Rectal smooth muscle tissue (tissue), 1 donor: ENCODE results near the gene GTPBP4.

Source experiments
- H3K27ac ChIP-seq: one replicate; pipeline ENCODE4 v1.7.0; 2013; ENCODE audit warnings: low read depth, low read length, inconsistent platforms
- H3K27me3 ChIP-seq: one replicate; pipeline ENCODE4 v1.7.0; 2013; ENCODE audit warnings: low read length; ENCODE audit not compliant: control insufficient read depth, insufficient read depth
- H3K36me3 ChIP-seq: one replicate; pipeline ENCODE4 v1.7.0; 2013; ENCODE audit warnings: low read length; ENCODE audit not compliant: control insufficient read depth, insufficient read depth
- H3K4me1 ChIP-seq: one replicate; pipeline ENCODE4 v1.7.0; 2013; ENCODE audit warnings: low read length; ENCODE audit not compliant: control insufficient read depth, insufficient read depth
- H3K4me3 ChIP-seq: one replicate; pipeline ENCODE4 v1.7.0; 2013; ENCODE audit warnings: low read length
- H3K9ac ChIP-seq: one replicate; pipeline ENCODE4 v1.7.0; 2013; ENCODE audit warnings: low read length

GTPBP4 gene

DNA sequence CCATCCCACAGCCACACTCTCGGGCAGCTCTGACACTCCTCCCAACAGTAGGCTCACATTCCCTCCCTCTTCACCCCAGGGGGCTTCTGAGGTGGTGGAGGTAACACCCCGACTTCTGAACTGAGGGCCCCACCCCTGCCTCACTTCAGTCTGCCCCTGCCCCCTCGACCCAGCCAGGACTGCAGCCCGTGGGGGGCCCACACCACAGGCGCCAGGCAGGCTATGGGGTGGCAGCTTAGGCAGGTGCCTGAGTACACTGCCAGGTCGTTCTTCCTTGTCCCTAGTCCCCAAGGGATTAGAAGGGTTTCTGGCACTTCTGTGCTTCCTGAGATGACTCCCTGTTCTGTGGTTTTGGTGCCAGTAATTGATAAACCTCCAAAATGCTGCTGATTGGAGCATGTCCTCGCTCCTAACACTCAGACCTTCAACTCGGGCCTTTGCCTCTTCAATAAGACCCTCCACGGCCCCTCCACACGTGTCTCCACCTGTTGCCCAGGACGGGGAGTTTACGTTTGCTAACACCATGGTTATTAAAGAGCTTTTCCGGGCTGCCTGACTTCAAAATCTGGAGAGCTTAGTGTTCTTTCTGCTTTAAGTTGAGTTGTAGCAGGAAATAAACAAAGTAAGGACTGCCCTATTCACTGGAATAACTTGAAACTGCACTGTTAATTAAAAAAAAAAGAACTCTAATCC lies 33.0 kb upstream of the GTPBP4 start:
- Histone ChIP-seq H3K4me1 (no peaks in the 10 kb centered on the region), H3K27me3 (no peaks in the 10 kb centered on the region), H3K4me3 (no peak overlapping the region), H3K9ac (no peak overlapping the region), H3K27ac (no peak overlapping the region), H3K36me3 (no peaks in the 10 kb centered on the region)

DNA sequence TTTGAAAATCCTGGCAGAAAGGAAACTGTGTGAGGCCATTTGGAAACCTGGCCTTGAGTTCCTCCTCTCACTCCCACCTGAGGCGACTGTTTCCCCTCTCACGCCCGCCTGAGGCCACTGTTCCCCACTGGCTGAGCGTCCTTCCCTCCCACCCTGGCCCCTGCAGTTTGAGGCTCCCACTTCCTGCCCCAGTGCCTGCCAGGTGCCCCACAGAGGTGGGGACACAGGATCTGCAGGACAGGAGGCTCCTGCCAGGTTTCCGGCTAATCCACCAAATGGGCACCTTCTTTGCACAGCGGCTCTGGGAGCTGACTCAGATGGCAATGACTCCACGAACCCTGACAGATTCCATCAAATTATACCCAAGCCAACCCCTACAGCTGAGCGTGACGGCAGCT lies 32.4 kb upstream of the GTPBP4 start:
- H3K27ac ChIP-seq = no peak overlapping the region
- no peak overlapping the region for H3K4me3 ChIP-seq
- H3K4me1 ChIP-seq = no peaks in the 10 kb centered on the region
- no peak overlapping the region for H3K9ac ChIP-seq
- H3K36me3 ChIP-seq = no peaks in the 10 kb centered on the region
- H3K27me3 ChIP-seq = no peaks in the 10 kb centered on the region

DNA sequence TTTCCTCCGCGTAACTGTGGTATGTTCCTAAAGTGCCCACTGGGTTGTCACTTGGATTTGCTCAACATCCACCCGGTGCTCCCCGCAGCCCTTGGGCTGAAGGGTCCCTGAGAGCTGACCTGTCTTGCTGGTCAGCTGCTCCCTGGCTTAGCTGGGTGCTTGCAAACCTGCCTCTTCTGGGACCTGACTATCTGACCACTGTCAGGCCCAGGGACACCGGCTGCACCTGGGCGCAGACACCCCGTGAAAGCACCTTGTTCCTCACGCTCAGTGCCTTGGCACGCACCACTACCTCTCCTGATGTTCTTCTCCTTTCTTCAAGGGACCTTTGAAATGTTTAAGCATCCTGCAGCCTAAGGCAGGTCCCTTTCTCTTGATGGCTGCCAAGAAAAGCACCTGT lies 30.1 kb upstream of the GTPBP4 start:
- Histone ChIP-seq H3K4me1 (no peaks in the 10 kb centered on the region), H3K27me3 (no peaks in the 10 kb centered on the region), H3K36me3 (no peaks in the 10 kb centered on the region), H3K4me3 (no peak overlapping the region), H3K9ac (no peak overlapping the region), H3K27ac (no peak overlapping the region)

DNA sequence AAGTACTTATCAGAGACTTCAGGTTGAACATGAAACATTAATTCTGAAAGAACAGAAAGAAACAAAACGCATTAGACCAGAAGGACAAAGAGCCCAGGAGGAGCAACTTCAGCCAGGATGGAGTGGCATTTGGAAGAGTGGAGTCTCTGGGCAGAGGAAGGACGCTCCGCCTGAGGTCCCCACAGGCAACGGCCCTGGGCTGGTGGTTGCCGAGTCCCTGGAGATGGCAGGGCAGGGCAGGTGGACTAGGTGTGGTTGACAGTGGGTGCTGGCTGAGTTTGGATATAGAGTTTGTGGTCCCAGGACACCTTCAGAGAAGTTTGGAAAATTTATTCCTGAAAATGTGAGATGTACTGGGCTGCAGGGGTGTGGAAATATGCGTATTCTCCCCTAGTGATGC lies 29.4 kb upstream of the GTPBP4 start:
- Histone ChIP-seq H3K36me3 (no peaks in the 10 kb centered on the region), H3K4me1 (no peaks in the 10 kb centered on the region), H3K4me3 (no peak overlapping the region), H3K9ac (no peak overlapping the region), H3K27me3 (no peaks in the 10 kb centered on the region), H3K27ac (no peak overlapping the region)

DNA sequence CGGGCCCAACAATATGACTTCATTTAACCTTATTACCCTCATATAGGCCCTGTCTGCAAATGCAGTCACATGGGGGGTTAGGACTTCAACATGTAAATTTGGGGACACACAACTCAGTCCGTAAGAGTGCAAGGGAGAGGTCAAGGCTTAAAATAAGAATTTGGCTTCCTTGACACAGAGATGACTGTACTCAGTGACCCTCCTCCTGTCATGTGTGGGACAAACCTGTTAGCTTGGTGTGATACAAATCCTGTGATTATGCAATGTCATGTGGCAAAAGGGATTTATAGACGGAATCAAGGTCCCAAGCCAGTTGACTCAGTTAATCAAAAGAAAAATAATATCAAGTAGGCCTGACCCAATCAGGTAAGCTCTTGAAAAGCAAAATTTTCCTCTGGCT lies 25.9 kb upstream of the GTPBP4 start:
- H3K4me1 ChIP-seq = no peaks in the 10 kb centered on the region
- no peaks in the 10 kb centered on the region for H3K27me3 ChIP-seq
- no peak overlapping the region for H3K9ac ChIP-seq
- no peaks in the 10 kb centered on the region for H3K36me3 ChIP-seq
- no peak overlapping the region for H3K27ac ChIP-seq
- no peak overlapping the region for H3K4me3 ChIP-seq

DNA sequence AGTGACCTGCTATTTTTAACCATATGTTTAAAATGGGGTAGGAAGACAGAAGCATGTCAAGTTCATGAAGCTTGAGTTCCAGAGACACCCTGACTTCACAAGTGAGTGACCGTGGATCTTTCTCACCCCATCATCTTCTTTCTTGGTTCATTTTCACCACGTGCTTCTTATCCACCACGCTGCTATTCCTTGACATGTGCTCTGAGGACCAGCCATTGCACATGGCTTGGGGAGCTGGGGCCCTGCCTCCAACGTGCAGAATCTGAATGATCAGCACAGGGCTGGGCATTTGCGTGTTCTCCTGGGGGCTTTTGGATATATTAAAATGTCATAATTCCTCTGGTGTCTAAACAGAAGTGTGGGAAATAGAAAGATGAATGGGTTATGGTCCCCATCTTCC lies 25.0 kb upstream of the GTPBP4 start:
- no peaks in the 10 kb centered on the region for H3K27me3 ChIP-seq
- H3K4me3 ChIP-seq = no peak overlapping the region
- no peak overlapping the region for H3K27ac ChIP-seq
- H3K4me1 ChIP-seq = no peaks in the 10 kb centered on the region
- H3K9ac ChIP-seq = no peak overlapping the region
- no peaks in the 10 kb centered on the region for H3K36me3 ChIP-seq

DNA sequence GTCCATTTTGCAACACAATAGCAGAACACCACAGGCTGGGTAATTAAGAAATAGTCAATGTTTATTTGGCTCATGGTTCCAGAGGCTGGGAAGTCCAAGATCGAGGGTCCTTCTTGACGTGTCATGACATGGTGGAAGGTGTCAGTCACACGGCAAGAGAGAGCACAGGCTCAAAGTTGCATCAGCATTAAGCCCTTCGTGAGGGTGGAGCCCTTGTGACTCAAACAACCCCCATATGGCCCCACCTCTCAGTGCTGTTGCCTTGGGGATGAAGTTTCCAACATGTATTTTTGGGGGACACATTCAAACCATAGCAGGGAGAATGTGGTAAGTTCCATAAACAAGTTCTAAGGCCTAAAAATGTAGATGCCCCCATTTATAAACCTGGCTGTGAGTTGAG lies 24.6 kb upstream of the GTPBP4 start:
- Histone ChIP-seq H3K36me3 (no peaks in the 10 kb centered on the region), H3K27ac (no peak overlapping the region), H3K27me3 (no peaks in the 10 kb centered on the region), H3K9ac (no peak overlapping the region), H3K4me1 (no peaks in the 10 kb centered on the region), H3K4me3 (no peak overlapping the region)

DNA sequence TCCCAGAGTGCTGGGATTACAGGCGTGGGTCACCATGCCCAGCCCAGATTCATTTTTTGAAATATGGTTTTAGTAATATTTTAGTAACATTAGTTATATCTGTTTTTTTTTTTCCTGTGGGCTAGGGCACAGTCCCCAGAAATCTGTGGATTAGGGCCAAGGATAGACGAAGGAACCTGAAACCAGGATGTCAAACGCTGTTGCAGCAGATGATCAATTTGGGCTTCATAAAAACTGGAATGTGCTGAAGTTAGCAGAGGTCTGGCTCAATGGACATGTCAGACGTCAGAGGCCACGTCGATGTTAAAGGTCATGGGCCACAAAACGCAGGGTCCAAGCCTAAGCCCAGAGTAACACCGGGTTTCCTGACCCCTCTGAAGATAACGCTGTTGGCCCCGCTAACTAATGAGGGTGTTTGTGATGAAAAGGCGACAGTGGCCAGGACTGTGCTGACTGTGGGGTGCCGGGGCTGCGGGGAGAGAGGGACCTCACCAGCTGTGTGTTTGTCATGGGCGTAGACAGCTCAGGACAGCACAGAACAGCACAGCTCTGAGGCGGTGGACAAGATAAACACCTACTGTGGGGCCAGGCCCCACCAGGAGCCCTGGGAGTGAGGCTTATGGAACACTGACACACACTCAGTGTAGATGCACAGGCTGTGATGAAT lies 23.8 kb upstream of the GTPBP4 start:
- H3K9ac ChIP-seq = no peak overlapping the region
- H3K4me1 ChIP-seq = no peaks in the 10 kb centered on the region
- no peaks in the 10 kb centered on the region for H3K36me3 ChIP-seq
- H3K27ac ChIP-seq = no peak overlapping the region
- no peaks in the 10 kb centered on the region for H3K27me3 ChIP-seq
- no peak overlapping the region for H3K4me3 ChIP-seq

DNA sequence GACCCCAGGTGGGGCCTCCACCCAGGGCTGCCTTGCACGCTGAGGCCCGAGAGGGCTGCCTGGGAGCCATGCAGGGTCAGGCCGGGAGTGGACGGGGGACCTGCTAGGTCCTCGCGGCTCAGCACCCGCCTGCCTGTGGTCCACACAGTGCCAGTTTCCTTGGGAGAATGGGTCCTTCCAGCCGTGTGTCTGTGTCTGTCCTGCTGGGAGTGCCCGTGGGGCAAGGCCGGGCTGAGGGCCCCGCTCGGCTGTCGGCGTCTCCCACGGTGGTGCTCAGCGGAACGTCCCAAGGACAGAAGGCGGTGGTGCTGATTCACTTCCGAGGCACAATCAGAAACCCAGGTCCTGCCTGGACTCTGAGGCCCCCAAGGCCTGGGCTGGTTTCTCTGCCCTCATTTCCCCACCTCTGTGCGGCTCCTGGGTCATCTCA lies 23.2 kb upstream of the GTPBP4 start:
- Histone ChIP-seq H3K9ac (no peak overlapping the region), H3K4me1 (no peaks in the 10 kb centered on the region), H3K4me3 (no peak overlapping the region), H3K27ac (no peak overlapping the region), H3K36me3 (no peaks in the 10 kb centered on the region), H3K27me3 (no peaks in the 10 kb centered on the region)

DNA sequence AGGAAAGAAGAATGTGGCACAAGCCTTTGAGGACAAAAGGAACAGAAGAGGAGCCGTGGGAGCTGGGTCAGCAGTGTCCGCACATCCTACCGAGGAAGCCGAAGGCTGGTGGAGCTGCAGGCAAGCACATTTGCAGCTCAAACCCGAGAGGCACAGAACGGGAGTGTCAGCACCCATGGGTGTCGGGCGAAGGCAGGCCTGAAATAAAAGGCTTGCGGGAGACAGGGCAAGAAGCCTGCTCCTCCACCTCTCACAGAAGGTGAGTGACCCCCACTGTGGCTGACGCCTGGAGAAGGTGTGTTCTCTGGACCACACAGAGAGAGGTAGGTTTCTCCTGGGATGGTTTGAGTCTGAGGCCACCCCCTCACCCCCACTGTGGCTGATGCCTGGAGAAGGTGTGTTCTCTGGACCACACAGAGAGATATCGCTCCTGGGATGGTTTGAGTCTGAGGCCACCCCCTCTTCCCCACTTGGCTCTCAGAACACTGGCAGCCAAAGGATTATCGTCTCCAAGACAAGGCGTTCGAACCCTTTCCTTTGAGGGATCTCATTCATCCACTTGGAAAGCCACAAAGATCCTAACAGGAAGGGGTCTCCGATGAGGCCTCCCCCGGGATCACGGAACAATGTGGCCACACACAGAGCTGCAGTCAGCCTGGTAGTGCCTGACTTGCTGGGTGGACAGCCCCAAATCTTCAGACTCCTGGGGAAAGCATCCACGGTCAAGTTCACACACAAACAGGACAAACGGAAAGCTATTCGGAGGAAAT lies 21.6 kb upstream of the GTPBP4 start:
- Histone ChIP-seq H3K4me1 (peaks cover 6% of the 10 kb centered on the region), H3K27ac (no peak overlapping the region), H3K27me3 (no peaks in the 10 kb centered on the region), H3K36me3 (no peaks in the 10 kb centered on the region), H3K9ac (no peak overlapping the region), H3K4me3 (no peak overlapping the region)

DNA sequence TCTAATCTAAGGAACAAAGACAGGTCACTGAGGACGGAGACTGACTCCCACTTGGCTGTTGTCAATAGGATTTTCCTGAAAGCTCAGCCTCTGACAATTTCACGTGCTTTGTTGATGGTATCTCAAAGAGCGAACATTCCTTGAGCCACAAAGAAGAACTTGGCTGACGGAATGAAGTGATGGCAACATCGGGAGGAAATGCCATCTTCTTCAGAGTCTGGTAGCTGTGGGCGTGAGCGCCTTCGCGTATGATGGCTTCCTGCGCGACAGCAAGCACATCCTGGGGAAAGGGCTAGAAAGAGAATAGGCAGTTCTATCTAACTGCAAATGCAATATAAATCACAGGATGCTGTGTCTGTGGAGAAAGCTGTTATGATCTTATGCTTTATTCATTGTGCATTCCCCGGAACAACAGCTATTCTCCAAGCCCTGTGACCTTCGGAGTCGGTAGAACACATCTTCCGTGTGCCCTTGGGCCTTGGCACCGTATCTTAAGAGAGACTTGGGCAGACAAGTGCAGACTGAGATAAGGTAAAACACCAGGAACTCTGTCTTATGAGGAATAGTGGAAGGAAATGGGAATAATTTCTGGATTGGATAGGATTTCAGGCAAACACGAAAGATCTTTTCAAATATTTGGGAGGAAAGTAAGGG lies 19.6 kb upstream of the GTPBP4 start:
- Histone ChIP-seq H3K4me1 (peaks cover 6% of the 10 kb centered on the region), H3K27ac (no peak overlapping the region), H3K4me3 (no peak overlapping the region), H3K9ac (no peak overlapping the region), H3K36me3 (no peaks in the 10 kb centered on the region), H3K27me3 (no peaks in the 10 kb centered on the region)

DNA sequence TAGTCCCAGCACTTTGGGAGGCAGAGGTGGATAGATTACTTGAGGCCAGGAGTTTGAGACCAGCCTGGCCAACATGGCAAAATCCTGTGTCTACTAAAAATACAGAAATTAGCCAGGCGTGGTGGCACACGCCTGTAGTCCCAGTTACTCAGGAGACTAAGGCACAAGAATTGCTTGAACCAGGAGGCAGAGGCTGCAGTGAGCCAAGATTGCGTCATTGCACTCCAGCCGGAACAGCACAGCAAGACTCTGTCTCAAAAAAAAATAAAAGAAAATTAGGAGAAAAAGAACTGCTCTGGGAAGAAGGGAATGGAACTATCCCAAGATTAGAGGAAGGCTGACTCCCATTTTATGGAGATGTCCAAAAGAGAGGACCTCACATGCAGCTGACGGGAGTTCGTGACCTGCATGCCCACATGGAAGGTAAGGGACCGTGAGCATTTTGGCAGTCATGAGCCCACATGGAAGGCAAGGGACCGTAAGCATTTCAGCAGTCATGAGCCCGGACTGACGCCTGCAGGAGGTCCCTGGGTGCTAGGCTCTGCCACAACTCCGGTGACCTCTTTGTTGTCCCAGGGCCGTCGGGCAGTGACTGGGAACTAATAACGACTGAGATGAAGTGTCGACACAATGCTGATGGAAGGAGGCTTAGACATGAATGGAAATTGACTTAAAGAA lies 18.6 kb upstream of the GTPBP4 start:
- peaks cover 6% of the 10 kb centered on the region for H3K4me1 ChIP-seq
- H3K27me3 ChIP-seq = no peaks in the 10 kb centered on the region
- no peaks in the 10 kb centered on the region for H3K36me3 ChIP-seq
- H3K4me3 ChIP-seq = no peak overlapping the region
- no peak overlapping the region for H3K9ac ChIP-seq
- H3K27ac ChIP-seq = no peak overlapping the region
